ENCODE data around the gene DHFR. TPM values are rescaled to one million over a fixed set of nuclear protein-coding genes. Genes with fewer than 3 reads are reported as not detected.

DHFR gene
- total RNA-seq, 1 donor from 2014 or later = 60.3 TPM

DNA sequence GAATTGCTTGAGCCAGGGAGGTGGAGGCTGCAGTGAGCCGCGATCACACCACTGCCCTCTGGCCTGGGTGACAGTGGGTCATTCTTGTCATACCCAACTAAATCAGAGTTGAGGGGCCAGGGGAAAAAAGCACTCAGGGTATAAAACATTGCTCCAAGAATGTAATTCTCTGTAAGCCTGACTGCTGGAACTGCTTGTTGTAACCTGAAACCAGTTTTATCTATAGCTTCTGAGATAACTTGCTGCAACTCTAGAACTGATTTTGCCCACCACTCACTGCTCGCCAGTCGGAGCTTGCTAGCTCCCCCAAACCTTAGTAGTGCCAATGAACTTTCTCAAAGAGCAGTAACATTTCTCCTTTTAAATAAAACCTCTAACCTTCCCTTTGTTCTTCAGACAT, 9.9 kb downstream of the DHFR start:
- Mint-ChIP-seq H3K4me3 (no peak overlapping the region), H3K27me3 (ENCODE audit: insufficient read depth) (no peaks in the 10 kb centered on the region), H3K9me3 (no peaks in the 10 kb centered on the region), H3K36me3 (ENCODE audit: low read depth) (peaks cover 67% of the 10 kb centered on the region), H3K27ac (no peak overlapping the region), H3K4me1 (ENCODE audit: low read depth) (peaks cover 21% of the 10 kb centered on the region)
- intact Hi-C loops (cut with micrococcal nuclease) = no loop called here
- no peak for DNase-seq (ENCODE audit: low spot score)

GRCh38 chr5:80641353-80641752, 13.4 kb downstream of the DHFR start:
- DNase-seq (ENCODE audit: low spot score) = no peak
- Mint-ChIP-seq H3K4me1 (ENCODE audit: low read depth) (peaks cover 6% of the 10 kb centered on the region), H3K27ac (no peak overlapping the region), H3K36me3 (ENCODE audit: low read depth) (peaks cover 59% of the 10 kb centered on the region), H3K4me3 (no peak overlapping the region), H3K9me3 (no peaks in the 10 kb centered on the region), H3K27me3 (ENCODE audit: insufficient read depth) (no peaks in the 10 kb centered on the region)
- intact Hi-C loops (cut with micrococcal nuclease) = no loop called here

DNA sequence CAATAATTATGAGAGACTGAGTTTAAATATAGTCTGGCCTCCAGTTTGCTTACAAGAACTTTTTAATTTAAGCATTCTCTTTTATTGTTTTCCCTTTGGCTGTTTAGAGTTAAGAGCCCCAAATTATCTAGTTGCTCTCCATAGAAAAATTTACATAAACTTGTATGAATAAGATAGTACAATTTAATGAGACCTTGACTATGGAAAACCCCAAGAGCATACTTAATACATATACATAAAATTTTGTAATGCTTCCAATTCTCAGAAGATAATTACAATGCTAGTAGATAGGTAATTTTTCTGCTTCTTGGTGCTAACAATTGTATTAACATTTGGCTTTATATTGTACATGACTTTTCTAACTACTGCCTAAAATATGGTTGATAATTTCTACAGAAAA, 20.6 kb downstream of the DHFR start:
- H3K4me1 Mint-ChIP-seq (ENCODE audit: low read depth) = no peaks in the 10 kb centered on the region
- H3K27ac Mint-ChIP-seq = no peak overlapping the region
- no peaks in the 10 kb centered on the region for H3K27me3 Mint-ChIP-seq (ENCODE audit: insufficient read depth)
- DNase-seq (ENCODE audit: low spot score) = no peak
- H3K36me3 Mint-ChIP-seq (ENCODE audit: low read depth) = peaks cover 43% of the 10 kb centered on the region
- H3K4me3 Mint-ChIP-seq = no peak overlapping the region
- no peaks in the 10 kb centered on the region for H3K9me3 Mint-ChIP-seq
- intact Hi-C loops (cut with micrococcal nuclease) = no loop called here

GRCh38 chr5:80632700-80633099, 22.1 kb downstream of the DHFR start:
- intact Hi-C loops (cut with micrococcal nuclease) = no loop called here
- Mint-ChIP-seq H3K27me3 (ENCODE audit: insufficient read depth) (no peaks in the 10 kb centered on the region), H3K27ac (no peak overlapping the region), H3K4me1 (ENCODE audit: low read depth) (no peaks in the 10 kb centered on the region), H3K9me3 (no peaks in the 10 kb centered on the region), H3K36me3 (ENCODE audit: low read depth) (peaks cover 35% of the 10 kb centered on the region), H3K4me3 (no peak overlapping the region)
- DNase-seq (ENCODE audit: low spot score) = no peak

- Mint-ChIP-seq H3K4me1 (ENCODE audit: low read depth) (no peaks in the 10 kb centered on the region), H3K9me3 (no peaks in the 10 kb centered on the region), H3K27ac (no peak overlapping the region), H3K36me3 (ENCODE audit: low read depth) (peaks cover 34% of the 10 kb centered on the region), H3K27me3 (ENCODE audit: insufficient read depth) (no peaks in the 10 kb centered on the region), H3K4me3 (no peak overlapping the region)
- DNase-seq (ENCODE audit: low spot score) = no peak
- intact Hi-C loops (cut with micrococcal nuclease) = no loop called here
Measured at GRCh38 chr5:80631278-80632259, 23.2 kb downstream of the DHFR start.

DNA sequence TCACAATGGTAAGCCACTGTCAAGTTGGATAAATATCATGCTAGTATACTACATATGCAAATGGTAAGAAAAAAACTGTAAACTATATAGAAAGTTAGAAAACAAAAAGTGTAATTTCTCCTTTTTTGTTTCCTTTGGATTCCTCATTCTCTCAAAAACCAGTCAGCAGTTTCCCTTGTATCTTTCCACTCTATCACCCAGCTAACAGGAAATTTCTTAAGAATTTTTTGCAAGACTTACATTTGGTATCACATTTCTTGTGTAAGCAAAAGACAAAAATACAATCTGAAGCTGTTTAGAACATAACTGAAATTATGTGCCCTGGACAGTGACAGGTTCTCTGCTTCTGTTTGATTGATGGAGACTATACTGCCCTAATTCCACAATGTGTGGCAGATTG, 25.5 kb downstream of the DHFR start:
- H3K4me3 Mint-ChIP-seq = no peak overlapping the region
- no peaks in the 10 kb centered on the region for H3K4me1 Mint-ChIP-seq (ENCODE audit: low read depth)
- H3K36me3 Mint-ChIP-seq (ENCODE audit: low read depth) = peaks cover 28% of the 10 kb centered on the region
- no peak for DNase-seq (ENCODE audit: low spot score)
- no peaks in the 10 kb centered on the region for H3K27me3 Mint-ChIP-seq (ENCODE audit: insufficient read depth)
- intact Hi-C loops (cut with micrococcal nuclease) = no loop called here
- H3K9me3 Mint-ChIP-seq = no peaks in the 10 kb centered on the region
- H3K27ac Mint-ChIP-seq = no peak overlapping the region

DNA sequence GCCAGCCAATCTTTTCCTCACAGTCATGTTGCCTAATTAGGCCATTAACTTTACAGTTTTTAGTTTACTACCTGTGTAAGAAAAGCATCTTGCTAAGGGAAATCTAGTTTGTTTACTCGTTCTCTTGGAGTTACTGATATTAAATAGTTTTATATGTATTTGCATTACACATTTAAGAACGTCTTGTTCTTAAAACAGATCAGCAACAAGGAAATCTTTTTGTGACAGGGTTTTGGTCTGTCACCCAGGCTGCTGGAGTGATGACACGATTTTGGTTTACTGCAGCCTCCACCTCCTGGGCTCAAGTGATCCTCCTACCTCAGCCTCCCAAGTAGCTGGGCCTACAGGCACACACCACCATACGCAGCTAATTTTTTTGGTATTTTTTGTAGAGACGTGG, 29.6 kb downstream of the DHFR start:
- no peaks in the 10 kb centered on the region for H3K27me3 Mint-ChIP-seq (ENCODE audit: insufficient read depth)
- H3K4me3 Mint-ChIP-seq = no peak overlapping the region
- H3K9me3 Mint-ChIP-seq = no peaks in the 10 kb centered on the region
- intact Hi-C loops (cut with micrococcal nuclease) = no loop called here
- no peak for DNase-seq (ENCODE audit: low spot score)
- H3K36me3 Mint-ChIP-seq (ENCODE audit: low read depth) = peaks cover 22% of the 10 kb centered on the region
- peak overlapping the region; percentile 48 for H3K27ac Mint-ChIP-seq
- H3K4me1 Mint-ChIP-seq (ENCODE audit: low read depth) = no peaks in the 10 kb centered on the region

DNA sequence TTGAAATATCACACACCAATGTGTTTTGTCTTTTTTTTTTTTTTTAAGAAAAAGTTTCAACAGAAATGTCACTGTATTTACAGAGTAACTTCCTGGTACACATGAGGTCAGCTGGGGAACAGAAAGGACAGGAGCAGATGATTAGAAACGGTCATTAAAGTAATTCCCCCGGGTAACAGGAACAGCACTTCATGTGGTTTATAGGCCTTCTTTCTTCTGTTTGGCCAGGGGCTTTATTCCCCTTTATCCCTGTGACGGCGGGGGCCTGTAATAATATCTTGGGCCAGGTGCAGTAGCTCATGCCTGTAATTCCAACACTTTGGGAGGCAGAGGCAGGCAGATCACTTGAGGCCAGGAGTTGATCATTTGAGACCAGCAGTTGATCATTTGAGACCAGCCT, 30.8 kb downstream of the DHFR start:
- H3K4me3 Mint-ChIP-seq = no peak overlapping the region
- H3K27me3 Mint-ChIP-seq (ENCODE audit: insufficient read depth) = no peaks in the 10 kb centered on the region
- intact Hi-C loops (cut with micrococcal nuclease) = no loop called here
- H3K27ac Mint-ChIP-seq = no peak overlapping the region
- H3K36me3 Mint-ChIP-seq (ENCODE audit: low read depth) = peaks cover 19% of the 10 kb centered on the region
- no peaks in the 10 kb centered on the region for H3K9me3 Mint-ChIP-seq
- DNase-seq (ENCODE audit: low spot score) = no peak
- no peaks in the 10 kb centered on the region for H3K4me1 Mint-ChIP-seq (ENCODE audit: low read depth)

- Mint-ChIP-seq H3K27ac (no peak overlapping the region), H3K4me1 (ENCODE audit: low read depth) (no peaks in the 10 kb centered on the region), H3K9me3 (no peaks in the 10 kb centered on the region), H3K4me3 (no peak overlapping the region), H3K36me3 (ENCODE audit: low read depth) (peaks cover 19% of the 10 kb centered on the region), H3K27me3 (ENCODE audit: insufficient read depth) (no peaks in the 10 kb centered on the region)
- DNase-seq (ENCODE audit: low spot score) = no peak
- intact Hi-C loops (cut with micrococcal nuclease) = no loop called here
Measured at GRCh38 chr5:80622756-80623155, 32.0 kb downstream of the DHFR start.

GRCh38 chr5:80620211-80620610, 34.6 kb downstream of the DHFR start:
- no peaks in the 10 kb centered on the region for H3K4me1 Mint-ChIP-seq (ENCODE audit: low read depth)
- H3K4me3 Mint-ChIP-seq = no peak overlapping the region
- DNase-seq (ENCODE audit: low spot score) = no peak
- intact Hi-C loops (cut with micrococcal nuclease) = no loop called here
- H3K27ac Mint-ChIP-seq = no peak overlapping the region
- no peaks in the 10 kb centered on the region for H3K9me3 Mint-ChIP-seq
- peaks cover 18% of the 10 kb centered on the region for H3K36me3 Mint-ChIP-seq (ENCODE audit: low read depth)
- H3K27me3 Mint-ChIP-seq (ENCODE audit: insufficient read depth) = no peaks in the 10 kb centered on the region

DNA sequence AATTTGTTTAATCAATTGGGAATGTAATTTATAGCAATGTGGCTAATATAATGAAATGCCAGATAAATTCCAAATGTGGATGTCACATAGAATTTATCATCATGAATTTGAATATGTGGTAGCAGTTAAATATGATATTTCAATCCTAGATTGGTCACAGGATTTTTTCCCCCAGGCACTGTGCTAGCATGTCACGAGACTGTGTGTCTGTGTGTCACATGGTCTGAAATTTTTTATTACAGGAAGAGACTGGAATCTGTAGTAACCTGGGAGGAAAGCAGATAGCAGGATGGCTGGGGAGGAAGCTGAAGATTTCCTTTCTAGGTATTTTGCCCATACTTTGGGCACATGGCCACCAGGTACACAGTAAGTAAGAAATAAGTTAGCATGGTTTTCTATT, 35.7 kb downstream of the DHFR start:
- H3K9me3 Mint-ChIP-seq = no peaks in the 10 kb centered on the region
- no peak overlapping the region for H3K27ac Mint-ChIP-seq
- no peak overlapping the region for H3K4me3 Mint-ChIP-seq
- no peaks in the 10 kb centered on the region for H3K4me1 Mint-ChIP-seq (ENCODE audit: low read depth)
- H3K27me3 Mint-ChIP-seq (ENCODE audit: insufficient read depth) = no peaks in the 10 kb centered on the region
- intact Hi-C loops (cut with micrococcal nuclease) = no loop called here
- H3K36me3 Mint-ChIP-seq (ENCODE audit: low read depth) = peaks cover 18% of the 10 kb centered on the region
- no peak for DNase-seq (ENCODE audit: low spot score)

DNA sequence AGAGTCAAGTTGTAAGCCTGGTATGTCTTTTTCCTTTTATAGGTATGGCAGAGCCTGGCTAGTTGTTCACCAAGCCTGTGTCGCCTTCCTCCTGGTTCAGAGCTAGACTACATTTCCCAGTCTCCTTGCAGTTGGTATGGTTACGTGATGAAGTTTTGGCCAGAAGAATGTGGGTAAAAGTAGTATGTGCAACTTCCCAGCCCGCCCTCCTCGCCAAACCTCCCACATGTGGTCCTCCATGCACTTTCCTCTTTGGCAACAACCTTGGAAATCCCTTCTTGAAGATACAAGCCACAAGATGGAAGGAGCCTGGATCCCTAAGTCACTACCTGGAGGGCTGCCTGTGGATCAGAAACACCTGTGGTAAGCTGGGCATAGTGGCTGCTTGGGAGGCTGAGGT, 36.3 kb downstream of the DHFR start:
- Mint-ChIP-seq H3K27me3 (ENCODE audit: insufficient read depth) (no peaks in the 10 kb centered on the region), H3K9me3 (no peaks in the 10 kb centered on the region), H3K36me3 (ENCODE audit: low read depth) (peaks cover 18% of the 10 kb centered on the region), H3K27ac (no peak overlapping the region), H3K4me1 (ENCODE audit: low read depth) (no peaks in the 10 kb centered on the region), H3K4me3 (no peak overlapping the region)
- intact Hi-C loops (cut with micrococcal nuclease) = no loop called here
- DNase-seq (ENCODE audit: low spot score) = no peak

DNA sequence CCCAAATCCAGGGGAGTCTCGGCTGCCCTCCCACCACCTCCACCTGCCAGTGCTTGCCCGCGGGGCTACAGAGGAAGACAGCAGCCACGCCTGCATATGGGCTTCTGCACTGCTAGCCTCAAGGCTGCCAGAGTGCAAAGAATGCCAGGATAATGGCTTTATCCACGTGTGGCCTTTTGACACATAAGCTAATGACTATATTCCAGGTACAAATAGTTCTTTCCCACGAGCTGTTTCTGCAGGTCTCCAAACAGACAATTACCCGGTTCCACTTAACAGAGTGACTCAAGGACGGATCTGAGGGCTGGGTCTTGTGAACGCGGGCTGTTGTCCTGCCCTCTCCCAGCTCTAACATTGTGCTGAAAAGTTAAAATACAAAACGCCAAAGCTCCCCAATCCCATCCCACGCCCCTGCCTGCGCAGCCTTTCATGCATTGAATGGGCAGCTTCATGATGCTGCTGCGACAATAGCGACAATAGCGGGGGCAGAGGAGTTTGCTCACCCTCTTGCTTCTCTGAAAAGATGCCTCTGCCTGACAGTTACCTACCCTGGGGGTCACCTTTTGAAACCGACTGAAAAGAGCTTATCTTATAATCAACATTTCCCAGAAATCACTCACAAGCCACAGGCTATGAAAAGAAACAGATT, 39.4 kb downstream of the DHFR start:
- Mint-ChIP-seq H3K4me3 (no peak overlapping the region), H3K9me3 (peaks cover 4% of the 10 kb centered on the region), H3K27ac (no peak overlapping the region), H3K36me3 (ENCODE audit: low read depth) (peaks cover 8% of the 10 kb centered on the region), H3K4me1 (ENCODE audit: low read depth) (no peaks in the 10 kb centered on the region), H3K27me3 (ENCODE audit: insufficient read depth) (no peaks in the 10 kb centered on the region)
- DNase-seq (ENCODE audit: low spot score) = no peak
- intact Hi-C loops (cut with micrococcal nuclease) = no loop called here

Measured in activated T-helper 1 cell treated with anti-CD3 and anti-CD28 coated beads, Interleukin-12 subunit alpha, Interleukin-12 subunit beta, Interleukin-2, Interleukin-4 antibody, amounts not matched to agents 30 ng/mL and 10 ng/mL and 1 ng/mL, durations not matched to agents 14 hours and 24 hours and 36 hours (primary cell).